ENCODE results near the gene EWSR1.
"Not testable (repeated sequence)": the region's sequence is repeated elsewhere in the genome, so short reads cannot be mapped to it uniquely, and the experiment has no call there.

Gene EWSR1

DNA sequence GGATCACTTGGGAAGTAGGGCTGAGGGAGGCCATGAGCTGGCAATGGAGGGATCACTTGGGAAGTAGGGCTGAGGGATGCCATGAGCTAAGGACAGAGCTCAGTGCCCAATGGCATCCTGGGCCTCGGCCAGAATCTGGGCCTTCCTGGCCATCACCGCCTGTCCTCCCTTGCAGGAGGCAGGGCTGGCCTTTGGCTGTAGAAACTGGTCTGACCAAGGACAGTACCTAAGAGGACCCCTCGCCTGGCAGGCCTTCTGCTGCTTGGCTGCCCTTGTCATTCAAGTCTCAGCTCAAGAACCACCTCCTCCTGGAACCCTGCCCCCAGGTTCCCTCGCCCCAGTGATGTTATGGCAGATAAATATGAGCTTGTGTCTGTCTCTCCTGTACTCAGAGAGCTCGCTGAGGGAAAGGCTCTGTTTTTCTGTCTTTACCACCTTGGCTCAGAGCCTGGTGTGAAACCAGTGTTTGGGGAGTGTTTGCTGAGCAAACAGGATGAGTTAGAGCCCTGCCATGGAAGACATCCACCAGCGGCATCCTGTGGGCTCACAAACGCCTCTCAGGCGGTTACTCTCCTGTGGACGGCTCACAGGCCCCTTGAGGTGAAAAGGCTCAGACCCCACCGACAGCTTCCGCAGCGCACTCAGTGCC lies 66.8 kb downstream of the EWSR1 start:
- DNase-seq (ENCODE audit: insufficient read length, low spot score): no peak
- no peak for FAIRE-seq

DNA sequence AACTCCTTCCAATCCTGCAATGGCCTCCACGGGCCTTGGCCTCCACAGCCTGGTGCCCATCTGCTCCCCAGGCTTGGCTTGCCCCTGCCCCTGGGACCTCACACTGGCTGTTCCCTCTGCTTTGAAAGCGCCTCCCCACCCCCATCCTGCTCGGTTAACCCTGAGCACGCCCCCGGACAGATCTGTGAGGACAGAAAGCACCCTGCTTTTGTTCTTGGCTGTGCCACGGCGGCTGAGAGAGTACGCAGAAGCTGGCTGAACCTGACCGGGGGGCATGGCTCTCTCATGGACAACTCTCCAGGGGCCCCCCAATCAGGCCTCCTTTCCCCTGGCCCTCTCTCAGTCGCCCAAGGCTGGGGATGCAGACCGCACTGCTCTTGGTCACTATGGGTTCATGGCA lies 67.6 kb downstream of the EWSR1 start:
- DNase-seq (ENCODE audit: insufficient read length, low spot score): no peak
- FAIRE-seq: no peak

DNA sequence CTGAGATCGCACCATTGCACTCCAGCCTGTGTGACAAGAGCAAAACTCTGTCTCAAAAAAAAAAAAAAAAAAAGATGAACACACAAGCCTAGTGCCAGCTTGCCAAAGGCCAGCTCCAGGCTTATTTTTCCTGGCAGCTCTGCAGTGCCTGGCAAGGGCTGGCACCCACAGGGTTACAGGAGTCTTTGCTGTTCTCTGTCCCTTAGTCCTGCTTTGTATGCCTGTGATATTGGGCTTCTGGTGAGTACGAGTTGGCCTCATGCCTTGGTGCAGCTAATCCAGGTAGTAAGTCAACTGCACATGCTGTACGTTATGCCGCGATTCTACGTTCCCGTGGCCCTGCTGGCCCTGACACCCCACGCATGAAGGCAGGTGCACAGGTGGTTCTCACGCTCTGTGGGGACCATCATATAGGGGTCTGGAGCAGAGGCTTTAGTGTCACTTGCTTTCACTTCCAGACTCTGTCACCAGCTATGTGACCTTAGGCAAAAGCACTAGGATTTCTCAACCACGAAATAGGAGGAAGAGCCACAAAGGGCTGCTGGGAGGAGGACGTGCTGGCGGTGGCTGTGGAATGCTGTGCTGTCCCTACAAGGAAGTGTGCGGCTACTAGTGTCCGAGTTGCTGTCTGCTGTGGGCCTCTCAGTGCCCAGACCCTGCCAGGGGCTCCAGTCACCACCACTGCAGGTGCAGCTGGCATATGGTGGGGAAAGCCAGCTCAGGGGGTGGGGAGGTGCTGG lies 68.9 kb downstream of the EWSR1 start:
- no peak for FAIRE-seq

DNA sequence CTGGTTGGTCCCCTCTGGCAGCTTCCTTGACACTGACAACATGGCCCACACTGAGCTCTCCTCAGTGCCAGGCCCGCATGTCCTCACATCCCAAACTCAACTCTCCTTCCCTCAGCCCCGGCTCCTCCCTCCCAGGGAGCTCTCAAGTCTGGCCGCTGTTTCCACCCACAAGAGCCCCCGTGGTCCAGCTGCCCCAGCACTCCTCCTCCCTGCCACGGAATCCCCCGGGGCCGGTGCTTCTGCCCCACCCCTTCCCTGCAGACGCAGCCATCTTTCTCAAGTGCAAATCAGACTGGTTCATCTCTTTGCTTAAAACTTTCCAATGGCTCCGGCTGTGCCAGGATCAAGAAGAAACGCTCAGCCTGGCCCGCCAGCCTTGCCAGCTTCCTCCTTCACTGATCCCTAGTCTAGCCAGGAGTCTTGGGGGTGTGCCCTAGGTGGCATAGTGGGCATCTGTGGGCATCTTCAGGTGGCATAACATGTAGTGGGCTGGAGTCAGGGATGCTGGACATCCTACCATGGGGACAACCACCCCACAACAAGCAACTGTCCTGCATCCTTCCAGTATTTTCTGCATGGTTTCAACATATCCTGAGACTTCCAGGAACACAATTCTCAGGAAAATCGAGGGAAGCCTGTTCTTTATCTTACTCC lies 69.7 kb downstream of the EWSR1 start:
- DNase-seq (ENCODE audit: insufficient read length, low spot score): no peak
- FAIRE-seq: no peak

More for the DNA sequence above, 68.9 kb downstream of the EWSR1 start:
- no peak for DNase-seq (ENCODE audit: insufficient read length, low spot score)

DNA sequence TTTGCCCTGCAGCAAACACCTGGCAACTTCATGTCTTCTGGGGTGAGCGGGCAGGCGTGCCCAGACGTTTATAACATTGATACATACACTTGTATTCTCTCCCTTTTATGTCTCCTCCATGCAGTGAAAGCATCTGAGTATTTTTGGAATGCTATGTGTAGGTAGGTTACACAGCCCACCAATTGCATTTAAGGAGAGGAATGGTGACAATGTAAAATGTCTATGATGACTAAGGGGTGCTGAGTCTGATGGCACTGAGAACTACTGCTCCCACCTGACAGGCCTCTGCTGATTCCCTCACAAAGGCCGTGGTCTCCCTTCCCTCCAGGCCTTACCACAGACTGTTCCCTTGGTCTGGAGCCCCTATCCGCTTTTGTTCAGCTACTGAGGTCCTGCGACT lies 70.3 kb downstream of the EWSR1 start:
- DNase-seq (ENCODE audit: insufficient read length, low spot score): no peak
- FAIRE-seq: no peak

DNA sequence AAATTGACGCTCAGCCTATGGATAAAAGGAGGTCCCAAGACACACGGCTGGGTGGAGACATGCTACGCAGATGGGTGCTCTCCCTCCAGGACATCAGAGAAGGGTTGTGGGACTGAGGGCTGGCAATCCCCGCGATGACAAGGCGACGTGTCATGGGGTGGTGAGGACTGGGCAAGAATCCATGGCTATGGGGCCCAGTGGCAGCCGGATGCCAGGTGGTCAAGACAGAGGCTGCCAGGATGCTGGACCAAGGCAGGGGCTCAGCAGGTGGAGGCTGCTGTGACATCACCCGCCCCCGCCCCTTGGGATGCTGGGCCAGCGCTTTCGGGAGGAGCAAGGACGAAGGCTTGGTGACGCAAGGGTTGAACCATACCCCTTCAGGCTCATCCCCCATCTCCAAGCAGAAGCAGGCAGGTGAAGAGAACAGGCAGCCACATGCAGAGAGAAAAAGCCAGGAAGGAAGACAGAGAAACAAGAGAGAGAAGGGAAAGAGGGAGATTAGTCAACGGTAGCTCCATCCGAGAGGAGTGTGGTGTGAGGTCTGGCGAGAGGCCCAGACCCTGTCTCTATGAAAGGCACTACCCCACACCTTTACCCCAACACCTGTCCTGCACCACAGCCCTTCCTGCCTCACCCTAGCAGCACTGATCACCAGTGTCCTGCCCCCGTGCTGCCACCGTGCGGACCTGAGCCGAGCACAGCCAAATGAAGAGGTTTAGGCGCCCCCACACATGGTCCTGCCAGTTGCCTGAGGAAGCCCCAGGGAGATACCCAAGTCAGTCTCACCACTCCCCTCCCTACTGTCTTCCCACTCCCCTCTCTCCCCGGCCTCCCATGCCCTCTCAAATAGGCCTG lies 71.5 kb downstream of the EWSR1 start:
- FAIRE-seq (no peak), DNase-seq (ENCODE audit: insufficient read length, low spot score) (no peak)

DNA sequence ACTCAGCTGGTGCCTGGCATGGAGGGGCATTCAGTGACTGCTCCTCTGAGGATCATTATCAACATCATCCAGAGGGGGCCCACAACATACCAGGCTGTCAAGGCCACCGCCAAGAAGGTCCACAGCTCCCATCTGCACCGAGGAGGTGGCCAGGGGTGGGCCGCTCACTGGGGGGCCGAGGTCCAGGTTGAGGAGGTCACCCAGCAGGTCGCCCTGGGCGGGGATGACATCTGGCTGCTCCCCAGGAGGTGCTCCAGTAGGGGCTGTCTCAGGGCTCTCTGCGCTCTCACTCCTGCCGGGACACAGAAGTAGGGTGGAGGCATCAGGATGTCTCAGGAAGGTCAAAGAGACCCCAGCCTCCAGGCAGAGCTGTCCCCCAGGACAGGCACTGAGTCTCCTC lies 72.5 kb downstream of the EWSR1 start:
- DNase-seq (ENCODE audit: insufficient read length, low spot score) (no peak), FAIRE-seq (no peak)

DNA sequence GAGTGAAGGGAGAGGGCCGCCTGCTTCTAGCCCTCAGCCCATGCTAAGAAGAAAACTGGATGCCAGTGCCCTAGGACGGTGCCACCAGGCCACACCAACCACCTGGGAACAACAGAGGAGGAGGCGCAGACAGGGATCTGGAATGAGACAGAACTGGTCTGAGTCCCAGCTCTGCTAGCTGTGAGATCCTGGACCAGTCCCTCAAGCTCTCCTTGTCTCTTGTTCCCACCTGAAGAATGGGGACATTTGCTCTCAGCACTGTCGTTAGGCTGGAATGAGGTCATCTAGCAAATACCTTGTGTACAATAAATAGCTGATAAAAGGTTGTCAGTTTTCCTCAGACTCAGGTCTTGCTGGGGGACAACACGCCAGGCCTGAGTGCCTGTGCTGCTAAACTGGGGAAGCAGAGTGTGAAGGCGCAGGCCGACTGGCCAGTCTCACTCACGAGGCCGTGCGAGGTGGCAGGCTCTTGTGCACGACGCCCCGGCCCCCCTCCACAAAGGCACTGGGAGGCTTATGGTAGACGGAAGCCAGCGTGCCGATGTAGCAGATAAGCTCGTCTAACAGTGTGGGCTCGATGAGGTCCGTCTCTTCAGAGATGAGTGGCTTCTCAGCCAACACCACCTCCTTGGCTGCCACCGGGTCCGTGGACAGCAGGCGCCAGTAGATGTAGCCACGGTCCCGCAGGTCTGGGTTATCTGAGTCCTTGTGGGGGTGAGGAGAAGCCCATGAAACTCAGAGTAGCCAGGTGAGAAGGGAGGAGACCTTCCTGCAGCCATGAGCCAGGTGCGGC lies 73.2 kb downstream of the EWSR1 start:
- FAIRE-seq: no peak
- DNase-seq (ENCODE audit: insufficient read length, low spot score): no peak

DNA sequence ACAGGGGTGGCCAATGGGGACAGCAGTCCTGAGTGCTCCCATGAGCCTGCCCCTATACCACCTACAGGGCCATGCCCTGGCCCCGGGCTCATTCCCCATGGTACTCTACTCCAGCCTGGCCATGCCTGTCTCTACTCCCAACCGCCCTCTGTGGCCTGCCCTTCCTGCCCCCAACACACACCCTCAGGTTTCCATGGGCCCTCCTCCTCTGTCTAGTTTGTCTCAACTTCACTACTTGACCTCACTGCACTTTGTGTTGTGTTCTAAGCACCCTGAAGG lies 73.7 kb downstream of the EWSR1 start:
- no peak for FAIRE-seq
- DNase-seq (ENCODE audit: insufficient read length, low spot score): no peak

DNA sequence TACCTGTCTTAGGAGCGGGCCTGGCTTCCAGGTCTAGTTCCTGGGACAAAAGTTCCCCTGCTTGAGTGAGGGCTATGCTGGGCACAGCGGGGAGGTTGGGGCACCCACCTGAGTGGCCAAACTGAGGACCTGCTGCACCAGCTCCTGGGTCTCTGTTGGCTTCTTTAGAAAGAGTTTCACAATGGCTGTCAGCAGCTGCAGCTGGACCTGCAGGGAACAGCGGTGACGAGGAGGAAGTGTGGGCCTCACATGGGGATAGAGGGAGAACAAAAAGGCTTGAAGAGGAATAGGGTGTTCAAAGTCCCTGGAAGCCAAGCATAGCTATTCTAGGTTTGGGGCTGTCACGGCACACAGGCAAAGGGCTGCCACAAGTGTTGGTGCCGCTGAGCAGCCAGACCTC lies 74.1 kb downstream of the EWSR1 start:
- FAIRE-seq (no peak), DNase-seq (ENCODE audit: insufficient read length, low spot score) (no peak)

DNA sequence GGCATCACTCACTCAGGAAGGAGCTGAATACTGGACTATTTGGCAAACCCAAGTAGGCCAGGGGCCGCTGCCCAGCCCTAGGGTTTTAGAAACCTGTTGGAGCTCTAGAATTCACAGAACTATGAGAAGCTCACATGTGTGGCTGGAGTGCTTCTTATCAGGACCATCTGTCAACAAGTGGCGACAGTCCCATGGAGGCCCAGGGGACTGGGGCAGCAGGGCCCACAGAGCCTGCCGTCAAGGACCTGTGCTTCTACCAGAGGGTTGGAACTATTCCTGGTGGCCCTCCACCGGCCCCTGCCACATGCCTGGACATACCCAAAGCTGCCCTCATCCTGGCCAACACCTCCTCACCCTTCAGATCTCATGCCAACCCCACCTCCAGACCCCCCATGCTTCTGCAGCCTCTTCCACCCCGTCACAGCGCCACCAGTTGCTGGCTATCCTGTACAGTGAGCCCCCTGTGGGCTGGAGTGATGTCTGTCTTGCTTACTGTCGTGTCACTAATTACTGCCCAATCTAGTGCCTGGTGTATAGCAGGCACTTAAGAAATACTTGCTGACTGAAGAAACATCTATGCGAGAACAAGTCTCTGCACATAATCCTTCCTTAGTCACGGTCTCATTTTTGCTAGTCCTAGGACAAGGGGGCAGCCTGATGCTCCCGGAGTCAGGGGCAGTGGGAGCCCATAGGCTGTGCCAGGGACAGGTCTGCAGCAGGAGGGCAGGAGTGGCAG lies 74.7 kb downstream of the EWSR1 start:
- FAIRE-seq: no peak
- DNase-seq (ENCODE audit: insufficient read length, low spot score): no peak

DNA sequence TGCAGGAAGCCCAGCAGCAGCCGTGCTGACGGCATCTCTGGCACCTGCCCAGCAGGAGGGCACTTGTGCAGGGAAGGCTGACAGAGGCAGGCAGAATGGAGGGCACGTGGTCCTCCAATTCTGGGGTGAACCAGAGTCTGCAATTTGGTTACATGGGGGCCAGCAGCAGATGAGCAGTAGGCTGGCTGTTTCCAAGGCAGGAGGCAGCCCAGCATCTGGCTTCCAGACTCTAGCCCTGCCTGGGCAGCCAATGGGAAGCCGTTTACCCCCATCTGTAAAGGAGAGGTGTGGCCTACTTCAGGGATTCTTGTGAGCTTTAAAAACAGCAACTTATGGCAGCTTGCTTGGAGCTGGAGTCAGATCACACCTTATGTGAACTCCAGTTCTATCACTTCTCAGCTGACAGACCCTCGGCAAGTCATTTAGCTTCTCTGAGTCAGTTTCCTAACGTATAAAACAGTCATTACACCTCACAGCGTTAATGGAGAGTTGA lies 75.3 kb downstream of the EWSR1 start:
- no peak for DNase-seq (ENCODE audit: insufficient read length, low spot score)
- no peak for FAIRE-seq

DNA sequence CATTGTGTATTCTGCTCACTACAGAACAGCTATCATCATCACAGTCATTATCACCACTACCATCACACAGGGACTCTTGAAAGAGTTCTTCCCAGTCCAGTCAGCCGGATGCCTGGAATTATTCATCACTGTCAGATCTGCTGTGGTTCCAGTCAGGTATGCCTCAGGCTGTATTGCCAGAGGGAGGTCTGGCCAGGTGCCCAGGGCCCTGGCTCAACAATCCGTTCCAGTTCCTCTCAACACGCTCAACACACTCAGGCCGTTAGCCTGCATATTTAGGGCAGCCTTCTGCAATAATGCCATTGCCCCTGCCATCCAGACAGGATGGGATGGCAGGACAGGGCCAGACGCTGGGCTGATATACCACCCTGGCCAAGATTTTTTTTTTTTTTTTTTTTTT lies 76.1 kb downstream of the EWSR1 start:
- FAIRE-seq (no peak), DNase-seq (ENCODE audit: insufficient read length, low spot score) (no peak)

DNA sequence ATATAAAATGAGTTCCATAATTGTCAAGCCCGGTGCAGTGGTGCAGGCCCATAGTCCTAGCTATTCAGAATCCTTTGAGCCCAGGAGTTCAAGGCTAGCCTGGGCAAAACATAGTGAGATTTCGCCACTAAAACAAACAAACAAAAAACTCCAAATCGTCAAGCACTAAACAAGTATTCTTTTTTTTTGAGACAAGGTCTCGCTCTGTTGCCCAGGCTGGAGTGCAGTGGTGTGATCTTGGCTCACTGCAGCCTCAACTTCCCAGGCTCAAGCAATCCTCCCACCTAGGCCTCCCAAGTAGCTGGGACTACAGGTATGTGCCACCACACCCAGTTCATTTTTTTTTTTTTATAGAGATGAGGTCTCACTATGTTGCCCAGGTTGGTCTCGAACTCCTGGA lies 76.8 kb downstream of the EWSR1 start:
- not testable (repeated sequence) for DNase-seq (ENCODE audit: insufficient read length, low spot score); FAIRE-seq

DNA sequence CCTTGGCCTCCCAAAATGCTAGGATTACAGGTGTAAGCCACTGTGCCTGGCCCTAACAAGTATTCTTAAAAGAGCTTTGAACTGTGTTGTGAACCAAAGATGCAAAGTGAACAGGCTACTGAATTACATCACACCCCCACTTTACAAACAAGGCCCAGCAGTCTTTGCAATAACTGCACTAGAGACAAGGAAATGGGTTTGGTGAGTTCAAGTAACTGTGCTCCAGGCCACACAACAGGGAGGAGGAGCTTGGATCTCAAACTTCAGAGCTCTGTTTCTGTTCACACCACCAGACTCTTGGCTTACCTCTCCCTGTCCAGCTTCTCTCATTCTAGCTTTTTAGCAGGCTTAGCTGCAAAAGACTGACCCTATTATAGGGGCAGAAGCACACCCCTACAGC lies 77.9 kb downstream of the EWSR1 start:
- FAIRE-seq (no peak), DNase-seq (ENCODE audit: insufficient read length, low spot score) (no peak)

DNA sequence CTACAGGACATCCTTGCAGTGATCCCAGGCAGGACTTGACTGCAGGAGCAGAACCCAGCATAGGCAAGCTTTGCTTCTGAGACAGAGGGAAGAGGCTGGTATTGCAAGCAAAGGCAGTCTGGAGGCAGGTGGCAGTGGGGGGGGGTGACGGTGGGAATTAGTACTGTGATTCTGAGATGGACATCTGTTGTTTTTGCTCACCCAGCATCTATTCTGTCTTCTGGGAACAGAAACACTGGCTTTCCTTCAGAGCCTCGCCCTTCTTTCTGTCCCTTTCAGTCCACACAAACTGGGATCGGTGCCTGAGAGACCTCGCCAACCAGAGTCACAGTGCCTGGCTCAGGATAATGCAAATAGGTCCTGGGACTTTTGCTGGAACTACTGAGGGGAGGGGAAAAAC lies 78.6 kb downstream of the EWSR1 start:
- DNase-seq (ENCODE audit: insufficient read length, low spot score) (no peak), FAIRE-seq (no peak)

DNA sequence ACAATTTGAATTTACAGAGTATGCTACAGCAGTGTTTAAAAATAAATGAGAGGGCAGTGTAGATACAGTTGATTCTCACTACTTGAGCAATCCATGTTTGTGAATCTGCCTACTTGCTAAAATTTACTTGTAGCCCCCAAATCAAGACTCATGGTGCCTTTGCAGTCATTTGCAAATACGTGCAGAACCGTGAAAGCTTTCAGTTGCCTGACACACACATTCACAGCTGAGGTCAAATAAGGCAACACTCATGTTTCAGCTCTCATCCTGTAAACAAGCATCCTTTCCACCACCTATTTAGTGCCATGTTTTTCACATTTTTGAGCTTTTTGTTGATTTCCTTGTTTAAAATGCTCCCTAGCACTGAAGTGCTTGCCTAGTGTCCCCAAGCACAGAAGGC lies 80.0 kb downstream of the EWSR1 start:
- no peak for DNase-seq (ENCODE audit: insufficient read length, low spot score)
- no peak for FAIRE-seq

DNA sequence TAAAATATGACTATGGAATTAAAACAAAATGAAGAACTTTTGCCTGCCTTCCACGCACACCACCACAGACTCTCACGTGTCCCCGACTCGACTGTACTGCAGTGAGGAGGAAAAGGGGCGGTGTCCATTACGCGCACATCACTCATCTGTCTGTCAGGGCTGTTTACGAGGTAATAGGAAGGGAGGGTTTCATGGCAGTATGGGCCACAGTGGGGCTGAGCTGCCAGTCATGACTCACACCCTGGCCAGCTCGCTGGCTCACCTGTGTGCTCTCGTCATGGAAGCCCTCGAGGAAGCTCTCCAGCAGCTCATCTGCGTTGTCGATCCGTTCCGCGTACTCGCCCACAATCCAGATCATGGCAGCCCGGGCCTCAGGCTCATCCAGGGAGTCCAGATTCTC lies 80.9 kb downstream of the EWSR1 start:
- FAIRE-seq (no peak), DNase-seq (ENCODE audit: insufficient read length, low spot score) (no peak)

Measured in GM19239 (cell line).